Measurements from ENCODE around the gene TOR1A.

The TOR1A gene

GRCh38 chr9:129775448-129775798, 48.5 kb downstream of the TOR1A start:
- H3K4me1 Mint-ChIP-seq = peaks cover 31% of the 10 kb centered on the region
- H3K27ac Mint-ChIP-seq = no peak overlapping the region
- H3K36me3 Mint-ChIP-seq (ENCODE audit: low read depth) = no peaks in the 10 kb centered on the region
- no peak for DNase-seq
- no peak overlapping the region for H3K4me3 Mint-ChIP-seq
- H3K9me3 Mint-ChIP-seq = no peaks in the 10 kb centered on the region
- peaks cover 28% of the 10 kb centered on the region for H3K27me3 Mint-ChIP-seq (ENCODE audit: low read depth, poor library complexity)
- no peak for TF ChIP-seq CTCF (IDR thresholded peaks at IDR 0.05)

- H3K4me3 Mint-ChIP-seq = no peak overlapping the region
- H3K9me3 Mint-ChIP-seq = no peaks in the 10 kb centered on the region
- TF ChIP-seq CTCF (IDR thresholded peaks at IDR 0.05) = no peak
- H3K27ac Mint-ChIP-seq = no peak overlapping the region
- peaks cover 24% of the 10 kb centered on the region for H3K27me3 Mint-ChIP-seq (ENCODE audit: low read depth, poor library complexity)
- H3K4me1 Mint-ChIP-seq = peaks cover 31% of the 10 kb centered on the region
- no peak for DNase-seq
- no peaks in the 10 kb centered on the region for H3K36me3 Mint-ChIP-seq (ENCODE audit: low read depth)
Observed at GRCh38 chr9:129774791-129775447, 49.0 kb downstream of the TOR1A start.

GRCh38 chr9:129773262-129774048, 50.5 kb downstream of the TOR1A start:
- no peak overlapping the region for H3K27ac Mint-ChIP-seq
- no peak overlapping the region for H3K4me3 Mint-ChIP-seq
- H3K4me1 Mint-ChIP-seq = peaks cover 31% of the 10 kb centered on the region
- H3K27me3 Mint-ChIP-seq (ENCODE audit: low read depth, poor library complexity) = peaks cover 15% of the 10 kb centered on the region
- no peak for TF ChIP-seq CTCF (IDR thresholded peaks at IDR 0.05)
- H3K9me3 Mint-ChIP-seq = no peaks in the 10 kb centered on the region
- no peaks in the 10 kb centered on the region for H3K36me3 Mint-ChIP-seq (ENCODE audit: low read depth)
- DNase-seq = no peak

DNA sequence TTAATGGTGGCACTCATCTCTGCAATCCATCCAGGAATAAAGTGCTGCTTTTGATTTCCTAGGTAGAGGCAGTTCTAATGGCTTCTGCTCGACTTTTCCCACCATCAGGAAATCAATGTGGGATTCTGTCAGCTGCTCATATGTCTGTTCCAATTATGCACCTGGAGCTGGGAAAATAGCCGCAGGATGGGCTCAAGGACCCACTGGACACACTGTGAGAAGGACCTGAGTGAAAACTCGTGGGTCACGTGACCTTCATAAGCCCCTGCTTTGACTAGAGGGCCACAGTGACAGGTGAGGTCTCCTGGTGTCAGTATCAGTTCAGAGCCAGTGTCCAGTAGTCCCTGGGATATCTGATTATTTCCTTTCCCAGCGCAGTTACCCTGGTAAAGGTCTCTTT, 53.2 kb downstream of the TOR1A start:
- H3K4me1 Mint-ChIP-seq = peaks cover 12% of the 10 kb centered on the region
- H3K27me3 Mint-ChIP-seq (ENCODE audit: low read depth, poor library complexity) = peaks cover 17% of the 10 kb centered on the region
- H3K9me3 Mint-ChIP-seq = no peaks in the 10 kb centered on the region
- no peaks in the 10 kb centered on the region for H3K36me3 Mint-ChIP-seq (ENCODE audit: low read depth)
- no peak overlapping the region for H3K27ac Mint-ChIP-seq
- no peak for DNase-seq
- TF ChIP-seq CTCF (IDR thresholded peaks at IDR 0.05) = no peak
- H3K4me3 Mint-ChIP-seq = no peak overlapping the region

- peaks cover 8% of the 10 kb centered on the region for H3K4me1 Mint-ChIP-seq
- H3K36me3 Mint-ChIP-seq (ENCODE audit: low read depth) = no peaks in the 10 kb centered on the region
- DNase-seq = no peak
- H3K4me3 Mint-ChIP-seq = no peak overlapping the region
- H3K9me3 Mint-ChIP-seq = no peaks in the 10 kb centered on the region
- H3K27me3 Mint-ChIP-seq (ENCODE audit: low read depth, poor library complexity) = peaks cover 17% of the 10 kb centered on the region
- no peak overlapping the region for H3K27ac Mint-ChIP-seq
- TF ChIP-seq CTCF (IDR thresholded peaks at IDR 0.05) = no peak
Observed at GRCh38 chr9:129769669-129770068, 54.3 kb downstream of the TOR1A start.

GRCh38 chr9:129768486-129768885, 55.5 kb downstream of the TOR1A start:
- Mint-ChIP-seq H3K27me3 (ENCODE audit: low read depth, poor library complexity) (peaks cover 13% of the 10 kb centered on the region), H3K9me3 (no peaks in the 10 kb centered on the region), H3K27ac (no peak overlapping the region), H3K36me3 (ENCODE audit: low read depth) (no peaks in the 10 kb centered on the region), H3K4me1 (peaks cover 11% of the 10 kb centered on the region), H3K4me3 (no peak overlapping the region)
- DNase-seq = no peak
- TF ChIP-seq CTCF (IDR thresholded peaks at IDR 0.05) = no peak

All from nephron progenitor cell (in vitro differentiated cells).